22Rv1 (cell line): ENCODE measurements around the gene TGIF1.

Source experiments
- CTCF ChIP-seq: fragments of 450-650 bp; IDR thresholded peaks from 2 replicates; pipeline ENCODE4 v1.5.1; 2017; ENCODE audit warnings: mild to moderate bottlenecking
- ZFX ChIP-seq: fragments of 450-650 bp; IDR thresholded peaks from 2 replicates; pipeline ENCODE4 v1.6.1; 2017; ENCODE audit warnings: antibody characterized with exemption, borderline replicate concordance

GRCh38 chr18:3451989-3452749 is 2.2 kb downstream of the TGIF1 start:
- no peak for TF ChIP-seq CTCF
- no peak for TF ChIP-seq ZFX
